NB4 (cell line): Measurements from ENCODE around the gene CX3CL1.

Source experiments
- CTCF ChIP-seq: IDR thresholded peaks from one replicate; pipeline ENCODE4 v1.5.1; 2012; ENCODE audit warnings: low read depth, low read length
- MAX ChIP-seq: IDR thresholded peaks from 2 replicates; pipeline ENCODE4 v1.6.1; 2011; ENCODE audit warnings: low read depth, low read length
- MYC ChIP-seq: IDR thresholded peaks from 2 replicates; pipeline ENCODE4 v1.6.1; 2011; ENCODE audit warnings: low read depth, low read length
- POLR2A ChIP-seq: IDR thresholded peaks from 2 replicates; pipeline ENCODE4 v1.6.1; 2011; ENCODE audit warnings: mild to moderate bottlenecking; ENCODE audit not compliant: insufficient read length; ENCODE audit errors: extremely low read depth

DNA sequence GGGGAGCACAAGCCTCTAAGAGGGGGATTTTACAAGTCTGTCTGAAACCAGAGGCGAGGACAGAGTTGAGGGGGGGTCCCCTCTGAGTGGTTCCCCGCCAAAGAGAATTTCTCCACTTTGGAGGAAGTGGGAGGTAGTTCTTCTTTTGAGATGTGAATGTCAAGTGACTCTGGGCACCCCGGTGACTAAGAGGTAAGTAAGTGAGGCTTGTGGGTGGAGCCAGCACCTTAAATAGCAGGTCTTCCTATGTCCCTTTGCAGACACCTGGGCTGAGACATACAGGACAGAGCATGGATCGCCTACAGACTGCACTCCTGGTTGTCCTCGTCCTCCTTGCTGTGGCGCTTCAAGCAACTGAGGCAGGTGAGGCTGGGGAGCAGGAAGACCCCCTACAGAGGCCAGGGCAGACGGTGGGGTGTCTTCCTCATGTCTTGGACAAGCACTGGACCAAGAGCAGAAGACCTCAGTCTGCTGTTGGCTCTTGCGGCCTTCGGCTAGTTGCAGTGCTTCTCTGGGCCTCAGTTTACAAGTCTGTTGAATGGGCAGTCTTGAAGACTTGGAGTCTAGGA, 13.7 kb upstream of the CX3CL1 start, which contains the start of gene CCL22:
- TF ChIP-seq CTCF (no peak), POLR2A (no peak), MAX (no peak), MYC (no peak)
